Measurements from ENCODE around the gene NSF.

- TF ChIP-seq GLIS3 (CRISPR knock-in tag; IDR thresholded peaks at IDR 0.05) (no peak), ISL1 (CRISPR knock-in tag; IDR thresholded peaks at IDR 0.05) (no peak), ARNTL (CRISPR knock-in tag; IDR thresholded peaks at IDR 0.05; ENCODE audit: borderline replicate concordance, low read depth) (no peak), ZFP30 (CRISPR knock-in tag; IDR thresholded peaks at IDR 0.05) (no peak), ZC3H10 (CRISPR knock-in tag; IDR thresholded peaks at IDR 0.05) (no peak), ZNF70 (CRISPR knock-in tag; IDR thresholded peaks at IDR 0.05) (no peak), ESRRG (CRISPR knock-in tag; IDR thresholded peaks at IDR 0.05) (no peak), ZNF565 (CRISPR knock-in tag; conservative IDR thresholded peaks at IDR 0.05; ENCODE audit: low read depth) (no peak)
- TF ChIP-seq, protein P1, sequence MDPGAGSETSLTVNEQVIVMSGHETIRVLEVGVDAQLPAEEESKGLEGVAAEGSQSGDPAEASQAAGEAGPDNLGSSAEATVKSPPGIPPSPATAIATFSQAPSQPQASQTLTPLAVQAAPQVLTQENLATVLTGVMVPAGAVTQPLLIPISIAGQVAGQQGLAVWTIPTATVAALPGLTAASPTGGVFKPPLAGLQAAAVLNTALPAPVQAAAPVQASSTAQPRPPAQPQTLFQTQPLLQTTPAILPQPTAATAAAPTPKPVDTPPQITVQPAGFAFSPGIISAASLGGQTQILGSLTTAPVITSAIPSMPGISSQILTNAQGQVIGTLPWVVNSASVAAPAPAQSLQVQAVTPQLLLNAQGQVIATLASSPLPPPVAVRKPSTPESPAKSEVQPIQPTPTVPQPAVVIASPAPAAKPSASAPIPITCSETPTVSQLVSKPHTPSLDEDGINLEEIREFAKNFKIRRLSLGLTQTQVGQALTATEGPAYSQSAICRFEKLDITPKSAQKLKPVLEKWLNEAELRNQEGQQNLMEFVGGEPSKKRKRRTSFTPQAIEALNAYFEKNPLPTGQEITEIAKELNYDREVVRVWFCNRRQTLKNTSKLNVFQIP (CRISPR knock-in tag; IDR thresholded peaks at IDR 0.05; ENCODE audit: borderline replicate concordance, low read depth) = no peak
- TF ChIP-seq, protein P2, sequence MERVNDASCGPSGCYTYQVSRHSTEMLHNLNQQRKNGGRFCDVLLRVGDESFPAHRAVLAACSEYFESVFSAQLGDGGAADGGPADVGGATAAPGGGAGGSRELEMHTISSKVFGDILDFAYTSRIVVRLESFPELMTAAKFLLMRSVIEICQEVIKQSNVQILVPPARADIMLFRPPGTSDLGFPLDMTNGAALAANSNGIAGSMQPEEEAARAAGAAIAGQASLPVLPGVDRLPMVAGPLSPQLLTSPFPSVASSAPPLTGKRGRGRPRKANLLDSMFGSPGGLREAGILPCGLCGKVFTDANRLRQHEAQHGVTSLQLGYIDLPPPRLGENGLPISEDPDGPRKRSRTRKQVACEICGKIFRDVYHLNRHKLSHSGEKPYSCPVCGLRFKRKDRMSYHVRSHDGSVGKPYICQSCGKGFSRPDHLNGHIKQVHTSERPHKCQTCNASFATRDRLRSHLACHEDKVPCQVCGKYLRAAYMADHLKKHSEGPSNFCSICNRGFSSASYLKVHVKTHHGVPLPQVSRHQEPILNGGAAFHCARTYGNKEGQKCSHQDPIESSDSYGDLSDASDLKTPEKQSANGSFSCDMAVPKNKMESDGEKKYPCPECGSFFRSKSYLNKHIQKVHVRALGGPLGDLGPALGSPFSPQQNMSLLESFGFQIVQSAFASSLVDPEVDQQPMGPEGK (CRISPR knock-in tag; IDR thresholded peaks at IDR 0.05; ENCODE audit: borderline replicate concordance) = no peak
- TF ChIP-seq, protein P3, sequence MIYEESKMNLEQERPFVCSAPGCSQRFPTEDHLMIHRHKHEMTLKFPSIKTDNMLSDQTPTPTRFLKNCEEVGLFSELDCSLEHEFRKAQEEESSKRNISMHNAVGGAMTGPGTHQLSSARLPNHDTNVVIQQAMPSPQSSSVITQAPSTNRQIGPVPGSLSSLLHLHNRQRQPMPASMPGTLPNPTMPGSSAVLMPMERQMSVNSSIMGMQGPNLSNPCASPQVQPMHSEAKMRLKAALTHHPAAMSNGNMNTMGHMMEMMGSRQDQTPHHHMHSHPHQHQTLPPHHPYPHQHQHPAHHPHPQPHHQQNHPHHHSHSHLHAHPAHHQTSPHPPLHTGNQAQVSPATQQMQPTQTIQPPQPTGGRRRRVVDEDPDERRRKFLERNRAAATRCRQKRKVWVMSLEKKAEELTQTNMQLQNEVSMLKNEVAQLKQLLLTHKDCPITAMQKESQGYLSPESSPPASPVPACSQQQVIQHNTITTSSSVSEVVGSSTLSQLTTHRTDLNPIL (CRISPR knock-in tag; IDR thresholded peaks at IDR 0.05; ENCODE audit: low read depth) = no peak
Measured at GRCh38 chr17:46791531-46791930, 201.1 kb downstream of the NSF start.
